A673 (cell line): Measurements from ENCODE around the gene PUM1. TPM values are rescaled to one million over a fixed set of nuclear protein-coding genes. Genes with fewer than 3 reads are reported as not detected.
"Not testable (repeated sequence)": the region's sequence is repeated elsewhere in the genome, so short reads cannot be mapped to it uniquely, and the experiment has no call there.

Experiments
- BruUV-seq: library from RNA; stranded (reverse); fragments of 400-500 nt; replicated peaks from 2 replicates; lab custom pipeline; 2021; lab: Mats Ljungman, UMichigan
- CTCF ChIA-PET: fragments of 300-600 bp; sonication (Branson Sonifier 250); formaldehyde crosslinking; loops from one replicate; lab custom pipeline; 2022; ENCODE audit warnings: antibody characterized with exemption; lab: Charles Lee
- POLR2A ChIA-PET: fragments of 300-600 bp; sonication (Branson Sonifier 250); formaldehyde crosslinking; loops from one replicate; lab custom pipeline; 2022; ENCODE audit warnings: antibody characterized with exemption; ENCODE audit not compliant: low non-redundant PET; lab: Charles Lee
- DNase-seq: peaks from one replicate; pipeline ENCODE4 v3.0.0-alpha.2; 2015; ENCODE audit warnings: low spot score
- H3K27ac ChIP-seq: fragments of 200-600 bp; sonication (generic); 2 replicates; pipeline ENCODE4 v1.5.1; 2016; ENCODE audit warnings: mixed run types, low read depth, mild to moderate bottlenecking, mixed read lengths, antibody characterized with exemption, low read length; ENCODE audit not compliant: poor library complexity, severe bottlenecking
- H3K27me3 ChIP-seq: fragments of 200-600 bp; sonication (generic); replicated peaks from 2 replicates; pipeline ENCODE4 v1.6.1; 2017; ENCODE audit warnings: mixed run types, low read depth, mild to moderate bottlenecking, mixed read lengths, antibody characterized with exemption, low read length; ENCODE audit not compliant: insufficient read depth, poor library complexity
- H3K36me3 ChIP-seq: fragments of 200-600 bp; sonication (generic); 2 replicates; pipeline ENCODE4 v1.6.1; 2016; ENCODE audit warnings: mixed run types, mild to moderate bottlenecking, mixed read lengths, antibody characterized with exemption, low read length; ENCODE audit not compliant: insufficient read depth, poor library complexity, severe bottlenecking
- H3K4me1 ChIP-seq: fragments of 200-600 bp; sonication (generic); 2 replicates; pipeline ENCODE4 v1.6.1; 2017; ENCODE audit warnings: mixed run types, mild to moderate bottlenecking, mixed read lengths, antibody characterized with exemption, low read length; ENCODE audit not compliant: insufficient read depth, poor library complexity, severe bottlenecking
- H3K4me3 ChIP-seq: fragments of 200-600 bp; sonication (generic); 2 replicates; pipeline ENCODE4 v1.5.1; 2016; ENCODE audit warnings: low read depth, mixed run types, mild to moderate bottlenecking, mixed read lengths, low read length; ENCODE audit not compliant: poor library complexity, severe bottlenecking
- H3K9me3 ChIP-seq: fragments of 200-600 bp; sonication (generic); 2 replicates; pipeline ENCODE4 v1.6.1; 2016; ENCODE audit warnings: mixed run types, low read depth, mild to moderate bottlenecking, mixed read lengths, antibody characterized with exemption, low read length; ENCODE audit not compliant: poor library complexity, severe bottlenecking
- CTCF ChIP-seq: fragments of 300-800, 200-600 bp; sonication (generic); conservative IDR thresholded peaks from 2 replicates; pipeline ENCODE4 v1.5.1; 2017; ENCODE audit warnings: low read depth, mild to moderate bottlenecking, antibody characterized with exemption, low read length, moderate library complexity, mixed read lengths
- EZH2 ChIP-seq: fragments of 200-600 bp; sonication (generic); IDR thresholded peaks from 2 replicates; pipeline ENCODE4 v1.6.1; 2017; ENCODE audit warnings: borderline replicate concordance, low read depth, mild to moderate bottlenecking, mixed read lengths, antibody characterized with exemption, low read length; ENCODE audit not compliant: poor library complexity, severe bottlenecking
- intact Hi-C: fragments of 100-400 bp; cut with micrococcal nuclease; formaldehyde crosslinking; loops from one replicate; pipeline ENCODE4 v1.10.0; 2022; ENCODE audit not compliant: unreplicated experiment
- total RNA-seq: library from RNA; stranded (reverse); gene quantifications from 2 replicates; pipeline ENCODE4 v1.2.3, GENCODE V29; 2021

PUM1 gene
- total RNA-seq, 1 experiment from 2014 or later: 138 TPM

- peaks cover 45% of the 10 kb centered on the region for H3K36me3 ChIP-seq
- H3K9me3 ChIP-seq: no peaks in the 10 kb centered on the region
- no peak overlapping the region for H3K4me3 ChIP-seq
- ChIA-PET CTCF (interaction anchor here (0.5 kb wide), 1 partner anchor 98 kb away, joined by 3 read pairs; no protein-coding TSS in a partner anchor), POLR2A (no interaction called here)
- DNase-seq: no peak
- no peak for TF ChIP-seq EZH2
- no peak for TF ChIP-seq CTCF
- intact Hi-C loops: no loop called here
- peaks cover 27% of the 10 kb centered on the region for H3K4me1 ChIP-seq
- no peaks in the 10 kb centered on the region for H3K27me3 ChIP-seq
- BruUV-seq: no TSS peak
- no peak overlapping the region for H3K27ac ChIP-seq
These were observed 90.3 kb downstream of the PUM1 start for GRCh38 chr1:30975217-30975616.

- CTCF ChIA-PET: interaction anchor here (0.5 to 0.6 kb wide), 2 partner anchors 97 to 150 kb away, joined by 3 to 21 read pairs; no protein-coding TSS in a partner anchor
- POLR2A ChIA-PET: no interaction called here
- Histone ChIP-seq H3K27me3 (no peaks in the 10 kb centered on the region), H3K36me3 (peaks cover 41% of the 10 kb centered on the region), H3K27ac (no peak overlapping the region), H3K4me1 (peaks cover 27% of the 10 kb centered on the region), H3K4me3 (no peak overlapping the region), H3K9me3 (no peaks in the 10 kb centered on the region)
- BruUV-seq: no TSS peak
- TF ChIP-seq CTCF (no peak), EZH2 (no peak)
- intact Hi-C loops: no loop called here
- peak; percentile 21 for DNase-seq
These were observed 91.0 kb downstream of the PUM1 start for GRCh38 chr1:30974536-30974935.

- DNase-seq, H3K4me3 ChIP-seq, intact Hi-C loops, CTCF ChIA-PET, POLR2A ChIA-PET, H3K27me3 ChIP-seq, H3K27ac ChIP-seq, BruUV-seq, H3K9me3 ChIP-seq: not testable (repeated sequence)
- peaks cover 29% of the 10 kb centered on the region for H3K4me1 ChIP-seq
- H3K36me3 ChIP-seq: peaks cover 46% of the 10 kb centered on the region
These were observed 93.2 kb downstream of the PUM1 start for GRCh38 chr1:30972349-30972748.

- Histone ChIP-seq H3K27me3 (no peaks in the 10 kb centered on the region), H3K4me1 (peaks cover 29% of the 10 kb centered on the region), H3K36me3 (peaks cover 53% of the 10 kb centered on the region), H3K9me3 (no peaks in the 10 kb centered on the region), H3K27ac (no peak overlapping the region), H3K4me3 (no peak overlapping the region)
- CTCF ChIA-PET: no interaction called here
- intact Hi-C loops: no loop called here
- no peak for DNase-seq
- POLR2A ChIA-PET: no interaction called here
- no TSS peak for BruUV-seq
- TF ChIP-seq EZH2 (no peak), CTCF (no peak)
These were observed 94.0 kb downstream of the PUM1 start for GRCh38 chr1:30971496-30971895.
